ENCODE measurements around the gene CCDC86.

Gene CCDC86

DNA sequence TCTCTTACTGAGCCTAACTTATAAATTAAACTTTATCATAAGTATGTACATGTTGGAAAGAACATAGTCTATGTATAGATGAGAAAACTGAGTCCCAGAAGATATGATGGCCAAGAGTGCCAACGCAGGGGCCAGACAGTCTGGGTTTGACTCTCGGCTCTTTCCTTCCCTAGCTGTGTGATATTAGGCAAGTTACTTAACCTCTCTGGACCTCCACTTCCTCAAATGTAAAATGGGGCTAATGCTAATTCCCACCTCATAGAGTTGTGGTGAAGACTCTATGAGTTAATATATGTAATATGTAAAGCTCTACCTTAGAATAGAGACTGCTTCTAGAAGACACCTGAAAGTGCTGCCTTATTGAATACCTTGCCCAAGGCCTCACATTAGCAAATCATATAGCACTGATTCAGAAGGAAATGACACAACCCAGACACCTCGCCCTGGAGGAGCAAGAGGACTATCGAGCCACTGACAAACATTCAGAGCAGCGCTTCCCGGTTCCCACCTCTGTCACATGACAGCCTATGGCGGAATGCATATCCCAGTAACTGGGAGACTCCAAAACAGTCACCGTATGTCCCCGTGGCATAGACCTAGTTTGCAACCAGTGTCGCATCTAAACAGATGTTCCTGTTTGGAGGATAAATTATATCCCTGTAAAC is 11.3 kb upstream of the CCDC86 start:
- TF ChIP-seq, protein P1, sequence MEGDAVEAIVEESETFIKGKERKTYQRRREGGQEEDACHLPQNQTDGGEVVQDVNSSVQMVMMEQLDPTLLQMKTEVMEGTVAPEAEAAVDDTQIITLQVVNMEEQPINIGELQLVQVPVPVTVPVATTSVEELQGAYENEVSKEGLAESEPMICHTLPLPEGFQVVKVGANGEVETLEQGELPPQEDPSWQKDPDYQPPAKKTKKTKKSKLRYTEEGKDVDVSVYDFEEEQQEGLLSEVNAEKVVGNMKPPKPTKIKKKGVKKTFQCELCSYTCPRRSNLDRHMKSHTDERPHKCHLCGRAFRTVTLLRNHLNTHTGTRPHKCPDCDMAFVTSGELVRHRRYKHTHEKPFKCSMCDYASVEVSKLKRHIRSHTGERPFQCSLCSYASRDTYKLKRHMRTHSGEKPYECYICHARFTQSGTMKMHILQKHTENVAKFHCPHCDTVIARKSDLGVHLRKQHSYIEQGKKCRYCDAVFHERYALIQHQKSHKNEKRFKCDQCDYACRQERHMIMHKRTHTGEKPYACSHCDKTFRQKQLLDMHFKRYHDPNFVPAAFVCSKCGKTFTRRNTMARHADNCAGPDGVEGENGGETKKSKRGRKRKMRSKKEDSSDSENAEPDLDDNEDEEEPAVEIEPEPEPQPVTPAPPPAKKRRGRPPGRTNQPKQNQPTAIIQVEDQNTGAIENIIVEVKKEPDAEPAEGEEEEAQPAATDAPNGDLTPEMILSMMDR (IDR thresholded peaks at IDR 0.05), result no peak
- Histone ChIP-seq H3K27me3 (ENCODE audit: control insufficient read depth, insufficient read depth, low read length) (no peaks in the 10 kb centered on the region), H3K9ac (no peak overlapping the region)

DNA sequence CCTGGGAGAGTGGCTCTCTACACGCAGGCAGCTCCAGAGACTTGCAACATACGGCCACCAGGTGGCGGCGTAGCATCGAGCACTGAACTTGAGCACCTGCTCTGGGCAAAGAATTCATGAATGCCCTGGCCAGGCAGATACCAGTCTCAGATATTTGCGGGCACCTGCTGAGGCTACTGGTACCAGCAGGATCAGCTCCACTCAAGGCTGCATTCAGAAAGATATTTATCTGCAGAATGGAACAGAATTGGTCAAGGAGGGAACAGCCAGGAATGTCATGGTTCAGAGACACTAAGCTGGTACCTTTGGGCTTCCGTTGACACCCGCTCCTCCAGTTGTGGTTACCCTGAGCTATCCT is 10.8 kb upstream of the CCDC86 start:
- peak overlapping the region; percentile 27 for H3K4me3 ChIP-seq (ENCODE audit: low read depth, low read length)
- H2AFZ ChIP-seq, result peak overlapping the region; percentile 11
- TF ChIP-seq, protein P1 (IDR thresholded peaks at IDR 0.05), result peak; percentile 87
- H3K27ac ChIP-seq, result peak overlapping the region; percentile 100
- no peaks in the 10 kb centered on the region for H3K9me3 ChIP-seq (ENCODE audit: control insufficient read depth, low read length)
- no peak overlapping the region for H3K4me2 ChIP-seq (ENCODE audit: low read length)
- H3K9ac ChIP-seq, result no peak overlapping the region
- no peaks in the 10 kb centered on the region for H3K27me3 ChIP-seq (ENCODE audit: control insufficient read depth, insufficient read depth, low read length)
- peaks cover 2% of the 10 kb centered on the region for H3K36me3 ChIP-seq (ENCODE audit: control insufficient read depth, insufficient read depth, low read length)
- H3K4me1 ChIP-seq, result peaks cover 47% of the 10 kb centered on the region
- H3K79me2 ChIP-seq, result peaks cover 2% of the 10 kb centered on the region

More for the DNA sequence above, 11.3 kb upstream of the CCDC86 start:
- Histone ChIP-seq H3K4me2 (ENCODE audit: low read length) (no peak overlapping the region), H3K79me2 (peaks cover 2% of the 10 kb centered on the region), H3K9me3 (ENCODE audit: control insufficient read depth, low read length) (no peaks in the 10 kb centered on the region), H3K27ac (peak overlapping the region; percentile 100), H3K36me3 (ENCODE audit: control insufficient read depth, insufficient read depth, low read length) (peaks cover 1% of the 10 kb centered on the region), H3K4me3 (ENCODE audit: low read depth, low read length) (peak overlapping the region; percentile 27), H2AFZ (peak overlapping the region; percentile 11), H3K4me1 (peaks cover 45% of the 10 kb centered on the region)

GRCh38 chr11:60831501-60832079 is 10.3 kb upstream of the CCDC86 start:
- peak overlapping the region; percentile 100 for H3K27ac ChIP-seq
- peaks cover 47% of the 10 kb centered on the region for H3K4me1 ChIP-seq
- TF ChIP-seq, protein P1 (IDR thresholded peaks at IDR 0.05), result no peak
- H3K36me3 ChIP-seq (ENCODE audit: control insufficient read depth, insufficient read depth, low read length), result peaks cover 2% of the 10 kb centered on the region
- H3K4me2 ChIP-seq (ENCODE audit: low read length), result no peak overlapping the region
- no peak overlapping the region for H3K9ac ChIP-seq
- H3K79me2 ChIP-seq, result peaks cover 2% of the 10 kb centered on the region
- H3K9me3 ChIP-seq (ENCODE audit: control insufficient read depth, low read length), result no peaks in the 10 kb centered on the region
- H3K27me3 ChIP-seq (ENCODE audit: control insufficient read depth, insufficient read depth, low read length), result no peaks in the 10 kb centered on the region
- no peak overlapping the region for H2AFZ ChIP-seq
- H3K4me3 ChIP-seq (ENCODE audit: low read depth, low read length), result peak overlapping the region; percentile 27

- Histone ChIP-seq H3K27me3 (ENCODE audit: control insufficient read depth, insufficient read depth, low read length) (no peaks in the 10 kb centered on the region), H3K79me2 (no peaks in the 10 kb centered on the region), H3K27ac (peak overlapping the region; percentile 100), H3K4me1 (peaks cover 78% of the 10 kb centered on the region), H3K9ac (peak overlapping the region; percentile 37), H3K9me3 (ENCODE audit: control insufficient read depth, low read length) (no peaks in the 10 kb centered on the region), H3K4me3 (ENCODE audit: low read depth, low read length) (no peak overlapping the region), H3K4me2 (ENCODE audit: low read length) (no peak overlapping the region), H2AFZ (no peak overlapping the region), H3K36me3 (ENCODE audit: control insufficient read depth, insufficient read depth, low read length) (peaks cover 2% of the 10 kb centered on the region)
- TF ChIP-seq, protein P1 (IDR thresholded peaks at IDR 0.05), result no peak
Measured at GRCh38 chr11:60834742-60835533, 7.0 kb upstream of the CCDC86 start.

Measured in parathyroid adenoma (tissue), 2 donors.